ENCODE measurements around the gene ZNF385C.
"Not testable (repeated sequence)": the region's sequence is repeated elsewhere in the genome, so short reads cannot be mapped to it uniquely, and the experiment has no call there.

ZNF385C gene

DNA sequence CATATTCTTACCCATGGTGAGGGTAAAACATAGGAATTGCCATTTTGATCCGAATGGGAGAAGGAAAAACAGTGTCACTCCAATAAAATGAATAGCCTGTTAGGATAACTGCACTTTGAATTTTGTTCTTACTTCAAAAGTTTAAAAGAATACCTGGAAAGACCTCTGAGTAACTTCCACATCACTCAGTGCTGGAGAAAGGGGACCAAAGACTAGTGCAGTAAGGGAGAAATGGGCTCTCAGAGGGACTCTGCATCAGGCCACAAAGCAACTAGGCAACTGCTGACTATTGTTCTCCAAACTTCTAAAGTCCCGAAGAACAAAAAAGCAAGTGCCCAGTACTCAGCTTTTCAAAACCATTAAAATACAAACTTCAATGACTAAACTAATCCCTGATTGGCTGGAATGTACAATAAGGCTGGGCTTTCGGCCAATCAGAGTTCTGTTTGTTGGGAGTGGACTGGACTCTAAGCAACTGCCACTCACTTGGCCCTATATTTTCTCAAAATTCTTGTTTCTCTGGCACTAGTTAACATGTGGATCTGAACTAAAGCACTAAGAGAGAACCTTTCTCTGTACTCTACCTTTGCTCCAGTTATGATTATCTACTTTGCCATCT lies 87.3 kb downstream of the ZNF385C start:
- Histone ChIP-seq H4K20me1 (peaks cover 94% of the 10 kb centered on the region), H3K4me3 (no peak overlapping the region), H3K9me3 (no peaks in the 10 kb centered on the region), H3K9ac (no peak overlapping the region), H3K27ac (no peak overlapping the region), H3K36me3 (peaks cover 66% of the 10 kb centered on the region), H3K4me2 (no peak overlapping the region), H3K27me3 (no peaks in the 10 kb centered on the region), H3K4me1 (peaks cover 15% of the 10 kb centered on the region)
- no peak for TF ChIP-seq Cebpa-rat (IDR thresholded peaks at IDR 0.05)

DNA sequence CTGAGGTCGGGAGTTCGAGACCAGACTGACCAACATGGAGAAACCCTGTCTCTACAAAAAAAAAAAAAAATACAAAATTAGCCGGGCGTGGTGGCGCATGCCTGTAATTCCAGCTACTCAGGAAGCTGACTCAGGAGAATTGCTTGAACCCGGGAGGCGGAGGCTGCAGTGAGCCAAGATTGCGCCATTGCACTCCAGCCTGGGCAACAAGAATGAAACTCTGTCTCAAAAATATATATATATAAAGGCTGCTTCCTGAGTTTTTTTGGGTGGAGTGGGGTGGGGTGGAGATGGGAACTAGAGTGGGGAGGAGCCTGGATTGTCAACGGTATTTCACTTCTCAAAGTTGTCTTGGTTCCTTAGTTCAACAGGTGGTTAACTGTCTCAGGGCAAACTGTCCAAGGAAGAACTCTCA lies 88.0 kb downstream of the ZNF385C start:
- H3K4me2 ChIP-seq = not testable (repeated sequence)

DNA sequence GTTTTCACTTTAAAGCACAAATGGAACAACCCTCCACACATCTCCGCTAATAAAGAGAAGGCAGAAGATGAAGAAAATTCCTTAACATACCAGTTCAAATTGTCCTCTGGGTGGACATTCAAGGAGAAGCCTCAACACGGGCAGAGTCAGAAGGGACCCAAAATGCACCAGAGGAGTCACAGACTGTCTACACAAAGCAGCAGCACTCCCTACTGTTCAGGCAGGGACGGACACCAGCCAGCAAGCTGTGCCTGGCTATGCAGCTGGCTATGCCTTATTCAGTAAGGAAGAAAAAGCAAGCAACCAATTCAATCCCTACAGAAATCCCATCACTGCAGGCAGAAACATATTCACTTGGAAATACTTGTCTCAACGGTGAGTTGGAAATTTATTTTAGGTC lies 89.1 kb downstream of the ZNF385C start:
- Histone ChIP-seq H3K27me3 (no peaks in the 10 kb centered on the region), H3K27ac (no peak overlapping the region), H4K20me1 (peaks cover 100% of the 10 kb centered on the region), H3K36me3 (peaks cover 74% of the 10 kb centered on the region), H3K4me2 (no peak overlapping the region), H3K4me1 (no peaks in the 10 kb centered on the region), H3K9me3 (no peaks in the 10 kb centered on the region), H3K9ac (no peak overlapping the region), H3K4me3 (no peak overlapping the region)
- no peak for TF ChIP-seq Cebpa-rat (IDR thresholded peaks at IDR 0.05)

More for the DNA sequence above, 88.0 kb downstream of the ZNF385C start:
- Histone ChIP-seq H4K20me1 (peaks cover 100% of the 10 kb centered on the region), H3K36me3 (peaks cover 66% of the 10 kb centered on the region)
- H3K4me1 ChIP-seq, H3K4me3 ChIP-seq, H3K9ac ChIP-seq, H3K27ac ChIP-seq, H3K27me3 ChIP-seq, H3K9me3 ChIP-seq: not testable (repeated sequence)

DNA sequence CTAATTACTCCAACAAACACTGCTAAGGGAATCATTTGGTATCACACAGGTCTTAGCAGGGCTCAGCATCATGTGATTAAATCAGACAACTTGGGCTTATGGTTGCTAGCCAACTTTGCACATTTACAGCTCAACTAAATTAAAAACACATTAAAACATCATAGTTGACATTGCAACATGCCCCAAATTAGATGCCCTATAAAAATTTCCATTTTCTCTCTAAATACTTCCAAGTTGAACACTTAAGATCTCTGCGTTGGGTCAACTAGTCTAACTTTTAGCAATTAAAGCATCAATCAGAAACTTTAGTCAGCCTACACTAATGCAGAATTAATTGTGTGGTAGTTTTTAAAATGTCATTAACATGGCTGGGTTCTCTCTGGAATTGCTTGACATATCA lies 93.1 kb downstream of the ZNF385C start:
- H3K27me3 ChIP-seq = no peaks in the 10 kb centered on the region
- H3K27ac ChIP-seq = no peak overlapping the region
- no peaks in the 10 kb centered on the region for H3K9me3 ChIP-seq
- H3K4me2 ChIP-seq = no peak overlapping the region
- H3K36me3 ChIP-seq = peaks cover 79% of the 10 kb centered on the region
- no peak overlapping the region for H3K9ac ChIP-seq
- H3K4me1 ChIP-seq = no peaks in the 10 kb centered on the region
- TF ChIP-seq Cebpa-rat (IDR thresholded peaks at IDR 0.05) = no peak
- peaks cover 100% of the 10 kb centered on the region for H4K20me1 ChIP-seq
- no peak overlapping the region for H3K4me3 ChIP-seq

DNA sequence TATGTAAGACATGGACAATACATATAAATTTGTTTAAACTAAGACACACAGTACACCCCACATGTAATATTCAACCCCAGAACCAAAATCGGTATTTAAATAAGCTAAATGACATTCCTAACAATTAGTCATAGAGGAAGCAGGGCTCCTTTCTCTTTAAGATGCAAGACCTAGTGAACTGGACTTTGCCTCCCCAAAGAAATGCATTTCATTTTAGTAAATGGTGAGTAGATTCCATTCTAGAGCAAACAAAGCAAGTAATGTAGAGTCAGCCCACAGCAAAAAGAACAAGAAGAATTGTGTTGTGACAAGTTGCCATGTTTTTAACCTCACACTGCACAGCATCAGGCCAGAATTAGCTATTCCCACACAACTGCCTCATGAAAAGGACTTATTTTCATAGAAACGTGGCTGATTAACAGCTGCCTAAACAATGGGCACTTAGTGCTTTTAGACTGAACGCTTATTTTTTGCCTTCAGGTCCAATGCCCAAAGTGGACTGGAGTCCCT lies 95.4 kb downstream of the ZNF385C start:
- Histone ChIP-seq H3K4me3 (no peak overlapping the region), H3K27me3 (no peaks in the 10 kb centered on the region), H3K36me3 (peaks cover 81% of the 10 kb centered on the region), H3K9ac (no peak overlapping the region), H3K4me2 (no peak overlapping the region), H4K20me1 (peaks cover 99% of the 10 kb centered on the region), H3K9me3 (no peaks in the 10 kb centered on the region), H3K4me1 (no peaks in the 10 kb centered on the region), H3K27ac (no peak overlapping the region)
- no peak for TF ChIP-seq Cebpa-rat (IDR thresholded peaks at IDR 0.05)

- H3K36me3 ChIP-seq = peaks cover 81% of the 10 kb centered on the region
- no peaks in the 10 kb centered on the region for H3K9me3 ChIP-seq
- no peak overlapping the region for H3K4me3 ChIP-seq
- no peak overlapping the region for H3K4me2 ChIP-seq
- no peak overlapping the region for H3K27ac ChIP-seq
- peaks cover 99% of the 10 kb centered on the region for H4K20me1 ChIP-seq
- no peak for TF ChIP-seq Cebpa-rat (IDR thresholded peaks at IDR 0.05)
- no peaks in the 10 kb centered on the region for H3K27me3 ChIP-seq
- H3K4me1 ChIP-seq = peaks cover under 1% of the 10 kb centered on the region; the same call in 1 of the 2 replicates
- H3K9ac ChIP-seq = no peak overlapping the region
Measured at GRCh38 chr17:42002175-42002791, 96.0 kb downstream of the ZNF385C start.

GRCh38 chr17:42001729-42002128 lies 96.5 kb downstream of the ZNF385C start:
- H3K4me2 ChIP-seq = no peak overlapping the region

GRCh38 chr17:42000413-42001133 lies 97.7 kb downstream of the ZNF385C start:
- H3K4me3 ChIP-seq = no peak overlapping the region
- no peak overlapping the region for H3K9ac ChIP-seq
- H4K20me1 ChIP-seq = peaks cover 99% of the 10 kb centered on the region
- H3K36me3 ChIP-seq = peaks cover 92% of the 10 kb centered on the region
- H3K27me3 ChIP-seq = no peaks in the 10 kb centered on the region
- no peak for TF ChIP-seq Cebpa-rat (IDR thresholded peaks at IDR 0.05)
- H3K9me3 ChIP-seq = no peaks in the 10 kb centered on the region
- peaks cover 15% of the 10 kb centered on the region for H3K4me1 ChIP-seq
- H3K27ac ChIP-seq = no peak overlapping the region
- no peak overlapping the region for H3K4me2 ChIP-seq

More at GRCh38 chr17:42001729-42002128, 96.5 kb downstream of the ZNF385C start:
- H3K4me3 ChIP-seq = no peak overlapping the region
- H3K9ac ChIP-seq = no peak overlapping the region
- TF ChIP-seq Cebpa-rat (IDR thresholded peaks at IDR 0.05) = no peak
- peaks cover 81% of the 10 kb centered on the region for H3K36me3 ChIP-seq
- H3K9me3 ChIP-seq = no peaks in the 10 kb centered on the region
- H3K27ac ChIP-seq = no peak overlapping the region
- H3K4me1 ChIP-seq = peaks cover 6% of the 10 kb centered on the region
- H3K27me3 ChIP-seq = no peaks in the 10 kb centered on the region
- peaks cover 99% of the 10 kb centered on the region for H4K20me1 ChIP-seq

- no peak overlapping the region for H3K4me3 ChIP-seq
- H4K20me1 ChIP-seq = peaks cover 87% of the 10 kb centered on the region
- no peak for TF ChIP-seq Cebpa-rat (IDR thresholded peaks at IDR 0.05)
- H3K9ac ChIP-seq = no peak overlapping the region
- peaks cover 100% of the 10 kb centered on the region for H3K36me3 ChIP-seq
- H3K27me3 ChIP-seq = no peaks in the 10 kb centered on the region
- H3K4me1 ChIP-seq = peaks cover 15% of the 10 kb centered on the region
- no peak overlapping the region for H3K27ac ChIP-seq
- no peak overlapping the region for H3K4me2 ChIP-seq
- H3K9me3 ChIP-seq = no peaks in the 10 kb centered on the region
Measured at GRCh38 chr17:41998497-41998896, 99.8 kb downstream of the ZNF385C start.

DNA sequence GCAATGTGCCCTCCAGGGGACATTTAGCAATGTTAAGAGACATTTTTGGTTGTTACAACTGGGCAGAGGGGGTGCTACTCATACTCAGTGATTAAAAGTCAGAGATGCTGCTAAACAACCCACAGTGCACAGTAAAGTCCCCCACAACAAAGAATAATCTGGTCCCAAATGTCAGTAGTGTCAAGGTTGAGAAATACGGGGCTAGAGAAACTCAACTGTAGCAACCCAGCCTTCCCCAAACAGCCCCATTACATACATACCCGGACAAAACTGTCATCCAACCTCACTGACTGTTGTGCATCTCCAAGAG lies 101.5 kb downstream of the ZNF385C start:
- 0 out of 2 replicates have a peak overlapping the region, but pooled peaks have one; percentile 14 for H3K27ac ChIP-seq
- H3K4me3 ChIP-seq = no peak overlapping the region
- peaks cover 100% of the 10 kb centered on the region for H3K36me3 ChIP-seq
- no peak for TF ChIP-seq Cebpa-rat (IDR thresholded peaks at IDR 0.05)
- no peaks in the 10 kb centered on the region for H3K9me3 ChIP-seq
- H3K9ac ChIP-seq = peak overlapping the region; percentile 20; the same call in 1 of the 2 replicates
- H3K27me3 ChIP-seq = no peaks in the 10 kb centered on the region
- peaks cover 15% of the 10 kb centered on the region for H3K4me1 ChIP-seq
- H3K4me2 ChIP-seq = peak overlapping the region; percentile 47; the same call in 1 of the 2 replicates
- H4K20me1 ChIP-seq = peaks cover 70% of the 10 kb centered on the region

Data from BLaER1 (cell line).